ENCODE measurements around the gene DTNB.

DNA sequence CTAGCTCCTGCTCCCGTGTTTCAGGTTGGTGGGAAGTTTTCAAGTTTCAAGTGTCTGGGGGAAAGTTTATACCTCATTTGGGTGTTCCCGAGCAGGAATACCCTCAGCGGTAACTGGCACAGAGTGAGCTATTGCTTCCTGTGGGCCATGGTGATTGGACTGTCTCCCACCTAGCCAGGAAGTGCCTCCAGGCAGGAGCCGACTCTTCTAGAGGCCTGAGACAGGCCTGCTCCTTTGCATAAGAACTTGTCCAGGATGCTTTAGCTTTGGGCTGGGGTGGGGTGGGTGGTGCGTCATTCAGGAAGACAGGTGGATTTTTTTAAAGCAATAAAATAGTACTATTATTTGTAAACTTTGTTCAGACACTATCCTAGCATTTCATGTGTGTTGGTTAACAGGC, 308.1 kb downstream of the DTNB start:
- TF ChIP-seq CTCF (IDR thresholded peaks at IDR 0.05): no peak
- no peak for TF ChIP-seq POLR2AphosphoS5 (IDR thresholded peaks at IDR 0.05)
- no peak for TF ChIP-seq POLR2A (IDR thresholded peaks at IDR 0.05)
